ENCODE data around the gene MRPS12.

- no peak for TF ChIP-seq CTCF (IDR thresholded peaks at IDR 0.05)
- TF ChIP-seq POLR2A (IDR thresholded peaks at IDR 0.05), result no peak
Observed at GRCh38 chr19:38922482-38922881, 8.3 kb upstream of the MRPS12 start.
